SK-N-DZ (cell line): Measurements from ENCODE around the gene PARVB.
"Not testable (repeated sequence)": the region's sequence is repeated elsewhere in the genome, so short reads cannot be mapped to it uniquely, and the experiment has no call there.

Experiments
- DNase-seq: peaks from one replicate; pipeline ENCODE4 v3.0.0-alpha.2; 2015; ENCODE audit warnings: low spot score

PARVB gene

GRCh38 chr22:43996981-43997265 is 27.2 kb upstream of the PARVB start:
- DNase-seq = no peak

GRCh38 chr22:43998679-43999264 is 25.3 kb upstream of the PARVB start:
- DNase-seq = no peak

GRCh38 chr22:43999378-43999777 is 24.7 kb upstream of the PARVB start:
- DNase-seq = no peak

GRCh38 chr22:44000123-44000522 is 24.0 kb upstream of the PARVB start:
- DNase-seq = no peak

- no peak for DNase-seq
Observed at GRCh38 chr22:44001521-44001920, 22.6 kb upstream of the PARVB start.

- DNase-seq = no peak
Observed at GRCh38 chr22:44002324-44002723, 21.8 kb upstream of the PARVB start.

GRCh38 chr22:44002997-44003396 is 21.1 kb upstream of the PARVB start:
- no peak for DNase-seq

GRCh38 chr22:44003405-44004103 is 20.5 kb upstream of the PARVB start:
- DNase-seq = no peak

- DNase-seq = no peak
Observed at GRCh38 chr22:44004104-44004460, 20.0 kb upstream of the PARVB start.

GRCh38 chr22:44005524-44005923 is 18.6 kb upstream of the PARVB start:
- DNase-seq = no peak

GRCh38 chr22:44012162-44012561 is 11.9 kb upstream of the PARVB start:
- DNase-seq = no peak

GRCh38 chr22:44012591-44012990 is 11.5 kb upstream of the PARVB start:
- DNase-seq = no peak

GRCh38 chr22:44014241-44014640 is 9.9 kb upstream of the PARVB start:
- DNase-seq = no peak

- not testable (repeated sequence) for DNase-seq
Observed at GRCh38 chr22:44016586-44016985, 7.5 kb upstream of the PARVB start.

- DNase-seq = no peak
Observed at GRCh38 chr22:44018594-44018993, 5.5 kb upstream of the PARVB start.

- no peak for DNase-seq
Observed at GRCh38 chr22:44019416-44019815, 4.7 kb upstream of the PARVB start.

- DNase-seq = no peak
Observed at GRCh38 chr22:44019846-44020245, 4.3 kb upstream of the PARVB start.

GRCh38 chr22:44020981-44021380 is 3.1 kb upstream of the PARVB start:
- no peak for DNase-seq

GRCh38 chr22:44023404-44024287 is 456 bp upstream of the PARVB start:
- no peak for DNase-seq

- DNase-seq = no peak
Observed at GRCh38 chr22:44025171-44026065, 1.3 kb downstream of the PARVB start.

GRCh38 chr22:44026066-44026629 is 2.0 kb downstream of the PARVB start:
- DNase-seq = no peak
